ENCODE measurements around the gene SLC7A6. TPM values are rescaled to one million over a fixed set of nuclear protein-coding genes. Genes with fewer than 3 reads are reported as not detected.

SLC7A6 gene
- total and polyA plus RNA-seq, 2 of the 13 experiments (the other 11 are each of a cell fraction or from before 2014, with no cell fraction given): 35.8 to 70.8 TPM

DNA sequence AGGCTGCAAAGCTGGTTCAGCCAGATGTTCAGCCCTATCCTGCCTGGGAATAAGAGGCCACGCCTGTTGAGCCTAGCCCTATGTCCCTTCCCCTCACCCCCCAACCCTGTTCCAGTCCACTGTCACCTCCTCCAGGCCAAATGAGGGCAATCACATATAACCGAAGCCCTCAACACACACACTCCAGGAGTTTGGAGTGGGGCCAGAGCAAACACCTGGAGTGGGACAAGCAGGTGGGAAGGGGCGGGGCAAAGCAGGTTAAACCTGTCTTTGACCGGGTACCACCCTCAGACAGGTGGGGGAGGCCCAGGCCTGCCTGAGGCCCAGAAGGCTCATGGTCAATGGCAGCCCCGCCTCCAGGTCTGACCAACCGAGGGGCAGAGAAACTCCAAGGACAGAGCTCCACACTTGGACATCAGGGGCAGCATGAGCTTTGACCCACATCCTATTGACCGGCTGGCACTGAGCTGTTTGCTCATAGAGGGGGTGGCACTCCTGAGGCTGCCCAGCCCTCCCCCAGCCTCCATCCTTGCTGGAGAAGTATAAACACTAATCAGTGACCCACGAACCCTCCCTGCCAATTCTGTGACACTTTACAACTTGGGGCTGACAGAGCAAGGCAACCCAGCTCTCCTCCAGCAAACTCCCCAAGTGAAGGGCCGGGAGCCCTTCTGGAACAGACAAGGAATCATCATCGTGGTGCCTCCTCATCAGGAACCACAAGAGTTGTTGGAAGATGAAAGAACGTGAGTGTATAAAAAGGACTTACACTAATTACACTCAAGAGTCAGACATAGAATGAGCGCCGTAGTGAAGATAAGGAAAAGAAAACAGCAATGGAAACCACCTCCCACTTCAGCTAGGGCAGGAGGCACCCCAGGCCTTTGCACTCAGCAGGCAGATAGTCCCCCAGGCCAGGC lies 29.9 kb upstream of the SLC7A6 start (continued):
- peak; percentile 42; the same call in 1 of the 2 replicates for TF ChIP-seq BRD4 (CRISPR knock-in tag; IDR thresholded peaks at IDR 0.05)
- no peak for TF ChIP-seq MYNN (CRISPR knock-in tag; IDR thresholded peaks at IDR 0.05; ENCODE audit: low read depth)
- TF ChIP-seq POLR2AphosphoS2 (IDR thresholded peaks at IDR 0.05; ENCODE audit: low read depth, low read length): peak; percentile 90
- peak; percentile 30; the same call in 1 of the 2 replicates for TF ChIP-seq ZNF614 (CRISPR knock-in tag; IDR thresholded peaks at IDR 0.05; ENCODE audit: borderline replicate concordance)
- peak; percentile 37 for TF ChIP-seq TARDBP (CRISPR knock-in tag; IDR thresholded peaks at IDR 0.05)
- no peak for TF ChIP-seq ZNF160 (CRISPR knock-in tag; IDR thresholded peaks at IDR 0.05)
- TF ChIP-seq RARA (CRISPR knock-in tag; IDR thresholded peaks at IDR 0.05): peak; percentile 96
- peak; percentile 38 for TF ChIP-seq TBX2 (CRISPR knock-in tag; IDR thresholded peaks at IDR 0.05; ENCODE audit: borderline replicate concordance)
- no peak for TF ChIP-seq SOX13 (IDR thresholded peaks at IDR 0.05)
- peak in 1 of 2 experiments; percentile 64; a peak in 3 of 4 replicates for TF ChIP-seq SOX13 (CRISPR knock-in tag; conservative IDR thresholded peaks at IDR 0.05 in 1 of 2, IDR thresholded peaks at IDR 0.05 in 1 of 2)
- 0 out of 2 replicates have a peak, but pooled peaks have one; percentile 22 for TF ChIP-seq SMAD3 (CRISPR knock-in tag; IDR thresholded peaks at IDR 0.05)
- TF ChIP-seq ZNF337 (CRISPR knock-in tag; IDR thresholded peaks at IDR 0.05; ENCODE audit: borderline replicate concordance, low read depth): 0 out of 2 replicates have a peak, but pooled peaks have one; percentile 25
- TF ChIP-seq SCMH1 (CRISPR knock-in tag; IDR thresholded peaks at IDR 0.05; ENCODE audit: borderline replicate concordance): no peak
- peak; percentile 80; the same call in 1 of the 2 replicates for TF ChIP-seq HES4 (CRISPR knock-in tag; IDR thresholded peaks at IDR 0.05; ENCODE audit: borderline replicate concordance)
- TF ChIP-seq ZNF83 (CRISPR knock-in tag; IDR thresholded peaks at IDR 0.05; ENCODE audit: borderline replicate concordance): no peak
- TF ChIP-seq, protein P1, sequence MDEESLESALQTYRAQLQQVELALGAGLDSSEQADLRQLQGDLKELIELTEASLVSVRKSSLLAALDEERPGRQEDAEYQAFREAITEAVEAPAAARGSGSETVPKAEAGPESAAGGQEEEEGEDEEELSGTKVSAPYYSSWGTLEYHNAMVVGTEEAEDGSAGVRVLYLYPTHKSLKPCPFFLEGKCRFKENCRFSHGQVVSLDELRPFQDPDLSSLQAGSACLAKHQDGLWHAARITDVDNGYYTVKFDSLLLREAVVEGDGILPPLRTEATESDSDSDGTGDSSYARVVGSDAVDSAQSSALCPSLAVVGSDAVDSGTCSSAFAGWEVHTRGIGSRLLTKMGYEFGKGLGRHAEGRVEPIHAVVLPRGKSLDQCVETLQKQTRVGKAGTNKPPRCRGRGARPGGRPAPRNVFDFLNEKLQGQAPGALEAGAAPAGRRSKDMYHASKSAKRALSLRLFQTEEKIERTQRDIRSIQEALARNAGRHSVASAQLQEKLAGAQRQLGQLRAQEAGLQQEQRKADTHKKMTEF (CRISPR knock-in tag; IDR thresholded peaks at IDR 0.05): peak; percentile 77
- no peak for TF ChIP-seq SIX4 (CRISPR knock-in tag; IDR thresholded peaks at IDR 0.05)
- 0 out of 2 replicates have a peak, but pooled peaks have one; percentile 81 for TF ChIP-seq ZNF101 (CRISPR knock-in tag; IDR thresholded peaks at IDR 0.05; ENCODE audit: borderline replicate concordance, low read depth)
- no peak for TF ChIP-seq NBN (conservative IDR thresholded peaks at IDR 0.05)
- TF ChIP-seq ZFP1 (CRISPR knock-in tag; IDR thresholded peaks at IDR 0.05): 0 out of 2 replicates have a peak, but pooled peaks have one; percentile 46
- TF ChIP-seq ZNF432 (CRISPR knock-in tag; IDR thresholded peaks at IDR 0.05; ENCODE audit: borderline replicate concordance): no peak
- TF ChIP-seq ZBTB42 (CRISPR knock-in tag; IDR thresholded peaks at IDR 0.05): peak; percentile 66; the same call in 1 of the 2 replicates
- TF ChIP-seq, protein P2, sequence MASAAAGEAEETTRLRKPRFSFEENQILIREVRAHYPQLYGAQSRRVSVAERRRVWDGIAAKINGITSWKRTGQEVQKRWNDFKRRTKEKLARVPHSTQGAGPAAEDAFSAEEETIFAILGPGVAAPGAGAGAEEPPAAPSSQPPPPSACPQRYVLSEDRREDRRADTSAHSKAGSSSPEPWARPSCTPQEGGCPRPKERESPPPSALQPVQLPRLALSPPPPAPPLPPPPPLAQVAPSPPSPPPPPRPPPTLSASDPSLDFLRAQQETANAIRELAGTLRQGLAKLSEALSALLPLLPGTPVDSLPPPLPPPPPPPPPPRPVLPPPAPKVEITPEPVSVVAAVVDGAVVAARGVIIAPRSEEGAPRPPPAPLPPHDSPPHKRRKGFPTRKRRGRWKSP (CRISPR knock-in tag; IDR thresholded peaks at IDR 0.05): no peak; the same call in 1 of the 2 replicates
- TF ChIP-seq FOXA3 (CRISPR knock-in tag; IDR thresholded peaks at IDR 0.05): peak; percentile 87; the same call in 1 of the 2 replicates
- peak; percentile 58; the same call in 1 of the 2 replicates for TF ChIP-seq ZNF143 (CRISPR knock-in tag; IDR thresholded peaks at IDR 0.05)
- peak; percentile 30 for TF ChIP-seq PHF5A (CRISPR knock-in tag; IDR thresholded peaks at IDR 0.05; ENCODE audit: low read depth, unreplicated experiment)
- TF ChIP-seq, protein P3, sequence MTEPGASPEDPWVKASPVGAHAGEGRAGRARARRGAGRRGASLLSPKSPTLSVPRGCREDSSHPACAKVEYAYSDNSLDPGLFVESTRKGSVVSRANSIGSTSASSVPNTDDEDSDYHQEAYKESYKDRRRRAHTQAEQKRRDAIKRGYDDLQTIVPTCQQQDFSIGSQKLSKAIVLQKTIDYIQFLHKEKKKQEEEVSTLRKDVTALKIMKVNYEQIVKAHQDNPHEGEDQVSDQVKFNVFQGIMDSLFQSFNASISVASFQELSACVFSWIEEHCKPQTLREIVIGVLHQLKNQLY (CRISPR knock-in tag; IDR thresholded peaks at IDR 0.05): peak; percentile 41; the same call in 1 of the 2 replicates
- TF ChIP-seq KLF9 (CRISPR knock-in tag; IDR thresholded peaks at IDR 0.05; ENCODE audit: low read depth): no peak
- no peak; the same call in 1 of the 2 replicates for TF ChIP-seq RBAK (CRISPR knock-in tag; IDR thresholded peaks at IDR 0.05)
